ENCODE results near the gene AKAP9.

The AKAP9 gene

DNA sequence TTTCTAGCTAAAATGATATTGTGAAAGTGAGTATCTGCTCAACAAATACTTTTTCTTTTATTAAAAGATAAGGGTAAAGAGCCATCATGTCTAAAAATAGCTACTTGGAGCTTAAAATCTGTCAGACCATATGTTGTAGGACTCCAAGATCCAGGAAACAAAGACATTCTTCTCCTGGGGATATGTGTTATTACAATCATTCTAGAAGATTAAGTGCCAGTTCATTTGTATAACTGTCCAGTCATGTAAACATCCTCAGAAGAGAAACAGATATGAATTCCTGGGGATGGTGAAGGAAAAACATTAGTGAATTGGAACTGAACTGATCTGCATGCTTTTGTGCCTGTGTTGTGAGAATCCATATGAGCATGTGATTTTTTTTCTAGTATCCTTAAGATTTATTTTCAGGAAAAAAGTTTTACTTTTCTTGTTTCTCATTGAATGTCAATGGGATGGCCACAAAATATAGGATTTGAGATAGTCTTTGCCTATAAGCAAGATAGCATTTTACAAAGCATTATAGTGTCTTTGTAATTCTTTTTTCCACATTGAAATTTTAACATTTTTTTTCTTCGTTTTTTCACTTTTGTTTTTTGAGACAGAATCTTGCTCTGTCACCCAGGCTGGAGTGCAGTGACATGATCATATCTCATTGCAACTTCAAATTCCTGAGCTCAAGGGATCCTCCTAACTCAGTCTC lies 45.7 kb upstream of the AKAP9 start:
- Histone ChIP-seq H3K4me3 (IDR thresholded peaks at IDR 0.05; ENCODE audit: insufficient read depth, low read depth, low read length) (no peak overlapping the region), H3K79me2 (ENCODE audit: insufficient read depth, low read depth) (no peaks in the 10 kb centered on the region), H3K27ac (no peak overlapping the region), H3K4me2 (no peak overlapping the region), H3K4me1 (ENCODE audit: low read depth, poor library complexity, severe bottlenecking) (no peaks in the 10 kb centered on the region), H3K36me3 (ENCODE audit: insufficient read depth) (no peaks in the 10 kb centered on the region), H3K9ac (no peak overlapping the region), H2AFZ (ENCODE audit: low read depth) (no peak overlapping the region), H3K27me3 (ENCODE audit: insufficient read depth, low read depth) (no peaks in the 10 kb centered on the region), H4K20me1 (ENCODE audit: insufficient read depth) (no peaks in the 10 kb centered on the region)
- TF ChIP-seq, protein P1, sequence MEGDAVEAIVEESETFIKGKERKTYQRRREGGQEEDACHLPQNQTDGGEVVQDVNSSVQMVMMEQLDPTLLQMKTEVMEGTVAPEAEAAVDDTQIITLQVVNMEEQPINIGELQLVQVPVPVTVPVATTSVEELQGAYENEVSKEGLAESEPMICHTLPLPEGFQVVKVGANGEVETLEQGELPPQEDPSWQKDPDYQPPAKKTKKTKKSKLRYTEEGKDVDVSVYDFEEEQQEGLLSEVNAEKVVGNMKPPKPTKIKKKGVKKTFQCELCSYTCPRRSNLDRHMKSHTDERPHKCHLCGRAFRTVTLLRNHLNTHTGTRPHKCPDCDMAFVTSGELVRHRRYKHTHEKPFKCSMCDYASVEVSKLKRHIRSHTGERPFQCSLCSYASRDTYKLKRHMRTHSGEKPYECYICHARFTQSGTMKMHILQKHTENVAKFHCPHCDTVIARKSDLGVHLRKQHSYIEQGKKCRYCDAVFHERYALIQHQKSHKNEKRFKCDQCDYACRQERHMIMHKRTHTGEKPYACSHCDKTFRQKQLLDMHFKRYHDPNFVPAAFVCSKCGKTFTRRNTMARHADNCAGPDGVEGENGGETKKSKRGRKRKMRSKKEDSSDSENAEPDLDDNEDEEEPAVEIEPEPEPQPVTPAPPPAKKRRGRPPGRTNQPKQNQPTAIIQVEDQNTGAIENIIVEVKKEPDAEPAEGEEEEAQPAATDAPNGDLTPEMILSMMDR (conservative IDR thresholded peaks at IDR 0.05; ENCODE audit: low read depth, low read length): no peak

DNA sequence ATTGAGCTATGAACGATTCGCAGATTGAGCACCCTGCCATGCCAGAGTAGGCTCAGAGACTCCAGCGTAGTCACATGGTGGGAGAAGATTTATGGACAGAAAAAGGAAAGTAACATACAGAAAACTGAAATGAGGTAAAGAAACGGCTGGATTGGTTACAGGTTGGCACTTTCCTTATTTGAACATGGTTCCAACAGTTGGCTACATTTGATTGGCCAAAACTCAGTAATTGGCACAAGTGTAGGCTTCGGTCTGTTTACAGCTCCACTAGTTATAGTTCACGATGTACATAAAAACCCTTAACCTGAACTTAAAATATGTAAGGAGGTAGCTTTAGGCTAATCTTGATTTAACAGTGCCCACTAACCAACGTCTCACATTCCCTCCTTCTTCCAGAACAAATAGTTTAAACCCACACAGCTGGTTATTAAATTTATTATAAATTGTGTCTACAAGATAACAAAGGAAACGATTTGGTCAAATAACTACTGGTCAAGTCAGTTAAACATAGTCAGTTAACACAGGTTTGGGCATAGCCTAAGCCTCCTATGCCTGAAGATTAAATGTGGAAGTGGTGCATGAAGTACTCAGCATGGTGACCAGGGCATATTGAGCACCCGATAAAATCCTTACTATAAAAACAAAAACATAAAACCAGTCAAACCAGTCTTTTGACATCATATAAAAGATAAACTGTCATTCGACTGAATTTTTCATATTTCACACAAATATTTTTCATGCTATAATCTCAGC lies 42.2 kb upstream of the AKAP9 start:
- Histone ChIP-seq H3K36me3 (ENCODE audit: insufficient read depth) (no peaks in the 10 kb centered on the region), H3K4me2 (no peak overlapping the region), H3K4me3 (IDR thresholded peaks at IDR 0.05; ENCODE audit: insufficient read depth, low read depth, low read length) (no peak overlapping the region), H3K79me2 (ENCODE audit: insufficient read depth, low read depth) (no peaks in the 10 kb centered on the region), H3K4me1 (ENCODE audit: low read depth, poor library complexity, severe bottlenecking) (no peaks in the 10 kb centered on the region), H2AFZ (ENCODE audit: low read depth) (no peak overlapping the region), H3K27me3 (ENCODE audit: insufficient read depth, low read depth) (no peaks in the 10 kb centered on the region), H3K27ac (no peak overlapping the region), H3K9ac (no peak overlapping the region), H4K20me1 (ENCODE audit: insufficient read depth) (no peaks in the 10 kb centered on the region)
- TF ChIP-seq, protein P1 (conservative IDR thresholded peaks at IDR 0.05; ENCODE audit: low read depth, low read length): no peak

DNA sequence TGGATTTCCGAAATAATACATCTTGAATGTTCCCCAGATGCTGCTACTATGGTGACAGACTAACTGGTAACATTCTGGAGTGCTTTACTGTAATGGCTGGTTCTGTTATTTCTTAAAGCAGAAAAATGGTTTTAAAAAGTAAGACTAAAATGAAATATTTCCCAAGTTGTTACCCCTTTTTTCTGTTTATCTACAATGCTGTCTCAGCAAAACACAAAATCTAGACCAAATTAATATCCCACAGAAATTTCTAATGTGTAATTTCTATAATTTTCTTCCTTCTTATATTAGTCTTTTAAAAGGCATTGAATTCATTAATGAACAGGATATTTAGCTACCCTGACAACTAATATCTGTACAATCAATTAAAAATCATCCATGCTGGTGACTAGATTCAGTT lies 41.1 kb upstream of the AKAP9 start:
- TF ChIP-seq, protein P1 (conservative IDR thresholded peaks at IDR 0.05; ENCODE audit: low read depth, low read length): no peak
- Histone ChIP-seq H3K27ac (no peak overlapping the region), H3K9ac (no peak overlapping the region), H3K4me2 (no peak overlapping the region), H4K20me1 (ENCODE audit: insufficient read depth) (no peaks in the 10 kb centered on the region), H3K4me3 (IDR thresholded peaks at IDR 0.05; ENCODE audit: insufficient read depth, low read depth, low read length) (no peak overlapping the region), H3K36me3 (ENCODE audit: insufficient read depth) (no peaks in the 10 kb centered on the region), H3K4me1 (ENCODE audit: low read depth, poor library complexity, severe bottlenecking) (no peaks in the 10 kb centered on the region), H3K79me2 (ENCODE audit: insufficient read depth, low read depth) (no peaks in the 10 kb centered on the region), H2AFZ (ENCODE audit: low read depth) (no peak overlapping the region), H3K27me3 (ENCODE audit: insufficient read depth, low read depth) (no peaks in the 10 kb centered on the region)

DNA sequence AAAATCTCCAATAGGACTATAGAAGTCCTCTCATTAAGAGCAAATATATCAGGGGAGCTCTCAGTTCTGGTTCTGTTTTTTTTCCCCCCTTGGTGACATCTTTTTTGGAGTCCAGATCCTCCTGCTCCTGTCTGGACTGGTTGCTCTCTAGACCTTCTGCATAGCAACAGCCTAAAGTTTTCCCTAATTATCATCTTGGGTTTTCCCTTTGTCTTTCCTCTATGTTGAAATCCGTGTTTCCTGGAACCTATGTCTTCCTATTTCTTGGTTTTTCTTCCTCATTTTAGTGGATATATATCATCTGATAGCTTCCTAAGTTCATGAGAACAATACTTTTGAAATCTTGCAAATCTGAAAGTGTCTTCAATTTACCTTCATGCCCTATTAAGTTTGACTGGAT lies 30.5 kb upstream of the AKAP9 start:
- Histone ChIP-seq H3K4me3 (IDR thresholded peaks at IDR 0.05; ENCODE audit: insufficient read depth, low read depth, low read length) (no peak overlapping the region), H3K36me3 (ENCODE audit: insufficient read depth) (no peaks in the 10 kb centered on the region), H3K4me1 (ENCODE audit: low read depth, poor library complexity, severe bottlenecking) (peaks cover 13% of the 10 kb centered on the region), H4K20me1 (ENCODE audit: insufficient read depth) (no peaks in the 10 kb centered on the region), H3K27me3 (ENCODE audit: insufficient read depth, low read depth) (no peaks in the 10 kb centered on the region), H3K9ac (no peak overlapping the region), H3K4me2 (no peak overlapping the region), H2AFZ (ENCODE audit: low read depth) (no peak overlapping the region), H3K79me2 (ENCODE audit: insufficient read depth, low read depth) (no peaks in the 10 kb centered on the region), H3K27ac (no peak overlapping the region)
- TF ChIP-seq, protein P1 (conservative IDR thresholded peaks at IDR 0.05; ENCODE audit: low read depth, low read length): no peak
